ENCODE results near the gene COQ10B.
"Not testable (repeated sequence)": the region's sequence is repeated elsewhere in the genome, so short reads cannot be mapped to it uniquely, and the experiment has no call there.

Gene COQ10B

DNA sequence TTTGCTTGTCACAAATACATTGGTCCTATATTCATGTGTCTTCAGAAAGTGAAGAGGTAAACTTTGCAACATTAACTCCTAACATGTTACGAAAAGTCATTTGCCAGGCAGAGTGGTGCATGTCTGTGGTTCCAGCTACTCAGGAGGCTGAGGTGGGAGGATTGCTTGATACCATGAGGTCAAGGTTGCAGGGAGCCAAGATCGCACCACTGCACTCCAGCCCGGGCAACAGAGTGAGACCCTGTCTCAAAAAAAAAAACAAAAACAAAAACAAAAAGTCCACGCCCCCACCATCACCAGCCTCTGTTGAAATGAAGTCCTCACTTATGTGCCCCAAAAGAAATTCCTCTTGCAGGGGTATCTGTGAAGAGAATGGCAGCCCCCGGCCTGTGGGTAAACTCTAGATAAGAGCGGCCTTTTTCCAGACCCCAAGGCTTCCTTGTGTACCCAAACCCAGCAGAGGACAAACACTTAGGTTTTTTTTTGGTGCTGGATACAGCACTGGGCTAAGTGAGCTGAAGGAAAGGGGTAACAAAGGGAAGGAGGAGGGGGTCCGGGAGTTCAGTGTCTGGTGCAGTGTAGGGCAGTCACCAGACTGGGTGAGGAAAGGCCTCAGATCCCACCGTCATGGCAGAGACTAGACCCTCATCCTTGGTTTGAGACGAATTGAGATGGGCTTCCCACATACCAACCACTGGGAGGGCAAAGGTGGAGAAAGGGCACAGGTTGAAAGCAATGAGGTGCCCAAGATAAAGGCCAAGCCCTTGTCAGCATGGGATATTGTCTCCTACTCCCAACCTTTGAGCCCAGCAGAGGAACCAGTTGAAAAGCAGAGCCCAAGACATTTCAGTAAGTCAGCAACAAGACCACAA is 27.0 kb downstream of the COQ10B start:
- ATAC-seq: no peak
- peaks cover 62% of the 10 kb centered on the region for H3K36me3 Mint-ChIP-seq
- no peak overlapping the region for H3K4me3 Mint-ChIP-seq
- H3K4me1 Mint-ChIP-seq: no peaks in the 10 kb centered on the region
- peaks cover 3% of the 10 kb centered on the region for H3K9me3 Mint-ChIP-seq
- no peaks in the 10 kb centered on the region for H3K27me3 Mint-ChIP-seq
- H3K27ac Mint-ChIP-seq: no peak overlapping the region

DNA sequence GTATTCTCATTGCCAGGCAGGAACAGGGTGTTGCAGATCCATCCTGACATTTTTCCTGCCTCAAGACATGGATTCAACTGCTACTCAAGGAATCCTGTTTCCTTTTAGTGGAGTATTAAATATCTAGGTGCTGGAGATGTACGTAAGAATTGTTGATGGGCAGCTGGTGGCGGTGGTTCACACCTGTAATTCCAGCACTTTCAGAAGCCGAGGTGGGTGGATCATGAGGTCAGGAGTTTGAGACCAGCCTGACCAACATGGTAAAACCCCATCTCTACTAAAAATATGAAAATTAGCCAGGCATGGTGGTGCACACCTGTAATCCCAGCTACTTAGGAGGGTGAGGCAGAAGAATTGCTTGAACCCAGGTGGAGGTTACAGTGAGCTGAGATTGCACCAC is 30.9 kb downstream of the COQ10B start:
- H3K27me3 Mint-ChIP-seq, H3K4me3 Mint-ChIP-seq, ATAC-seq, H3K4me1 Mint-ChIP-seq, H3K27ac Mint-ChIP-seq, H3K9me3 Mint-ChIP-seq: not testable (repeated sequence)
- H3K36me3 Mint-ChIP-seq: peaks cover 70% of the 10 kb centered on the region

DNA sequence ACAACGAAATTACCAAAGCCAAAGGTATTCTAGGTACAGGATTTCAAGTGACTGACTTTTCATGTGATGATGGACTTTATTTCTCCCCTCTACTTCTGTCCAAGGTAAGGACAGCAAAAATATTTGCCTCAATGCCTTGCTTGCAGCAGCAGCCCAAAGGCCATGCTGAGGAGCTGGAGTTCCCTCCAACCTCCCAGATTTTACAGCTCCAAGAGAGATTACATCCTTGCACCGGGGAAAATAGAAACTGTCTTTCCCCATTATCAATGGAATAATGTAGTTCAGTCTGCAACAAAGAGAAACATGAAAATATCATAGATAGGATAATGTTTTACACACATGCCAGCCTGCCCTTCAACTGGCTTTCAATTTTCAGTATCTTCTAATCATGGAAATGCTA is 32.8 kb downstream of the COQ10B start:
- H3K36me3 Mint-ChIP-seq: peaks cover 68% of the 10 kb centered on the region
- no peaks in the 10 kb centered on the region for H3K27me3 Mint-ChIP-seq
- H3K4me3 Mint-ChIP-seq: no peak overlapping the region
- H3K4me1 Mint-ChIP-seq: no peaks in the 10 kb centered on the region
- no peak for ATAC-seq
- H3K27ac Mint-ChIP-seq: no peak overlapping the region
- peaks cover 3% of the 10 kb centered on the region for H3K9me3 Mint-ChIP-seq

DNA sequence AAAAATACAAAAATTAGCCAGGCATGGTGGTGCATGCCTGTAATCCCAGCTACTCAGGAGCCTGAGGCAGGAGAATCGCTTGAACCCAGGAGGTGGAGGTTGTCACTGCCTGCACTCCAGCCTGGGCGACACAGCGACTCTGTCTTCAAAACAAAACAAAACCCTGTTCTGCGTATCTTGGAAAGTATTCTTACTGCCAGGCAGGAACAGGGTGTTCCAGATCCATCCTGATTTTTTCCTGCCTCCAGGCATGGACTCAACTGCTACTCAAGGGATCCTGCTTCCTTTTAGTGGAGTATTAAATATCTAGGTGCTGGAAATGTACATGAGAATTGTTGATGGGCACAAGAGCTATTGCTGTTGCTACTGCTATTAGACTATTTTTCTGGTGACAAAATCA is 34.0 kb downstream of the COQ10B start:
- no peaks in the 10 kb centered on the region for H3K27me3 Mint-ChIP-seq
- peaks cover 72% of the 10 kb centered on the region for H3K36me3 Mint-ChIP-seq
- no peak overlapping the region for H3K27ac Mint-ChIP-seq
- no peaks in the 10 kb centered on the region for H3K4me1 Mint-ChIP-seq
- H3K4me3 Mint-ChIP-seq: no peak overlapping the region
- peaks cover 3% of the 10 kb centered on the region for H3K9me3 Mint-ChIP-seq
- ATAC-seq: no peak

DNA sequence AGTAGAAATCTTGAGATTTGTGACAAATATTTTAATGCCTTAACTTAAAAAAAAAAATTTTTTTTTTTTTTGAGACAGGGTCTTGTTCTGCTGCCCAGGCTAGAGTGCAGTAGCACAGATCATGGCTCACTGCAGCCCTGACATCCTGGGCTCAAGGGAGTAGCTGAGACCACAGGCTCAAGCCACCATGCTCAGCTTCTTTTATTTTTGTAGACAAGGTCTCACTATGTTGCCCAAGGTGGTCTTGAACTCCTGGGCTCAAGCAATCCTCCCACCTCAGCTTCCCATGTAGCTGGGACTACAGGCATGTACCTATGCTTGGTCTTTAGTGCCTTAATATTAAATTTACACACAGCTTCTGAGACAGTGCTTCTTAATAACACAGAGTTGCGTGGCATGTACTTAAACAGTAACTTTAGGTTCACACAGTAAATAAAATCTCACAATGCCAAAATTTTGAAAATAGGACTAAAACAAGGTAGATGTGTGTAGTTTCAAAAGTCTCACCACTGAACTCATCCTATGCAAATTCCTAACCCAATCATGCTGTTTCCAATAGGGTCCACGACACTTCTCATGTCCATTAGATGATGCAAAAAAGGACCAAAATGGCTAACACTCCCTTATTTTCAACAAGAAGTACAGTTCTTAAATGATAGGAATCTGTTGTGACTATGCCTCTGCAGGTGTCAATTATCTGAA is 42.2 kb downstream of the COQ10B start:
- Mint-ChIP-seq H3K4me3 (no peak overlapping the region), H3K27me3 (no peaks in the 10 kb centered on the region), H3K36me3 (peaks cover 44% of the 10 kb centered on the region), H3K4me1 (peaks cover 15% of the 10 kb centered on the region), H3K9me3 (no peaks in the 10 kb centered on the region), H3K27ac (no peak overlapping the region)
- ATAC-seq: no peak

DNA sequence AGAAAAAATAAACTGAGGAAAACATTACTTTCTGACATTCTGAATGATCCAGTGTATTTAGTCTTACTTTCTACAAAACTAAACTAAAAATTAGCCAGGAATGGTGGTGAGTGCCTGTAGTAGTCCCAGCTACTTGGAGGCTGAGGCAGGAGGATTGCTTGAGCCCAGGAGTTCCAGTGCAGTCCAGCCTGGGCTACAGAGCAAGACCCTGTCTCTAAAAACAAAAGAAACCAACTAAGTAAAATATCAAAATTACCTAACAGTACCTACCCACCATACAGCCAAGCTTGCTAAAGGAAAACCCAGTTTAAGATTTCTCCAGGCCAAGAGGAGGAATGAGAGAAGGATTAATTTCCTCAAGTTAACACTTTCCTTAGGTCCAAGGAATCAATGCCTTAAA is 43.3 kb downstream of the COQ10B start:
- Mint-ChIP-seq H3K9me3 (no peaks in the 10 kb centered on the region), H3K27me3 (no peaks in the 10 kb centered on the region), H3K4me3 (no peak overlapping the region), H3K27ac (peak overlapping the region; percentile 93), H3K36me3 (peaks cover 48% of the 10 kb centered on the region), H3K4me1 (peaks cover 25% of the 10 kb centered on the region)
- no peak for ATAC-seq

DNA sequence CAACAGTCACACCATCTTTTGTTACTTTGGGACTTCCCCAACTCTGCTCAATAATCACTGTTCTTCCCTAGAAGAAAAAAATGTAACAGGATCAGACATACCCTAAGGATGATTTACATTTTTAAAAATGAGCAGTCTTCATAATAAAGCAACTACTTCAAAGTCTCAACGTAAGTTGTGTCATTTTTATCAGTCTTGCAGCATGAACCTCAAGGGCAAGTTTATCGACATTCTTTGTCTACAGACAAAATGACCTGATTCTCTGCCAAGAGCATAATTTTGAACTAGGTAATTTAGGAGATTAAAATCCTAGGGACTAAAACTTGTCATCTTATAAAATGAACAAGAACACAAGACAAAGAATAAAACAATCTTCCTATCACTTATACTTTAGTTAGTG is 44.0 kb downstream of the COQ10B start:
- Mint-ChIP-seq H3K4me1 (peaks cover 29% of the 10 kb centered on the region), H3K4me3 (peak overlapping the region; percentile 86)

DNA sequence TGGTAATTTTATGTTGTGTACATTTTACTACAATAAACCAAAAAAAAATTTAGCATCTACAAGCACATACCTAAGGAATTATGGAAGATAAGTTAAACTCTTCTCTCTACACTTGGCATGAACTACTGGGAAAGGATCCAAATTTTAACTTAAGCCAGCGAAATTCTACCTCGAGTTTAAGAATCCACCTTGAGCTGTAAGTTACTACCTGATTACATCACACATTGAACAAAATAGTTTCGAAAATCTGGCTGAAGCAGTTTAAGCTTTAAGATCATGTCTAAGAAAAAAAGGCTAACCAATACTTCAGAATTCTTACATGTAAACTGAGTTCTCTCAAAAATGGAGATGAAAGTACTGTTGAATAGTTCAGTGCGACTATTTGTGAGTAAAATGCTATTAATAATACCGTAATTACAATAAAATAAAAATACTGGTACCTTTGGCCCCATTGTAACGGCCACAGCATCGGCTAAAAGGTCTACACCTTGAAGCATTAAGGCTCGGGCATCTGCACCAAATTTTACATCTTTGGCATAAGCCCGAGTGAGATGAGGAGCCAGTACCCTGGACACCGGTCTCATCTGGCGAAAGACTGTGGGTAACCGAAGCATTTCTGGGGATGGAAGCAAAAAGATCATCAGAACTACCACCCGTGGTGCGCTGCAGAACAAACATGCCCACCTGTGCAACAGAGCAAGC is 45.0 kb downstream of the COQ10B start:
- Mint-ChIP-seq H3K36me3 (peaks cover 50% of the 10 kb centered on the region), H3K4me3 (peak overlapping the region; percentile 86), H3K27ac (peak overlapping the region; percentile 93), H3K4me1 (peaks cover 32% of the 10 kb centered on the region), H3K9me3 (no peaks in the 10 kb centered on the region), H3K27me3 (no peaks in the 10 kb centered on the region)
- no peak for ATAC-seq

More for the DNA sequence above, 44.0 kb downstream of the COQ10B start:
- Mint-ChIP-seq H3K9me3 (no peaks in the 10 kb centered on the region), H3K36me3 (peaks cover 55% of the 10 kb centered on the region), H3K27ac (peak overlapping the region; percentile 93), H3K27me3 (no peaks in the 10 kb centered on the region)
- ATAC-seq: no peak

DNA sequence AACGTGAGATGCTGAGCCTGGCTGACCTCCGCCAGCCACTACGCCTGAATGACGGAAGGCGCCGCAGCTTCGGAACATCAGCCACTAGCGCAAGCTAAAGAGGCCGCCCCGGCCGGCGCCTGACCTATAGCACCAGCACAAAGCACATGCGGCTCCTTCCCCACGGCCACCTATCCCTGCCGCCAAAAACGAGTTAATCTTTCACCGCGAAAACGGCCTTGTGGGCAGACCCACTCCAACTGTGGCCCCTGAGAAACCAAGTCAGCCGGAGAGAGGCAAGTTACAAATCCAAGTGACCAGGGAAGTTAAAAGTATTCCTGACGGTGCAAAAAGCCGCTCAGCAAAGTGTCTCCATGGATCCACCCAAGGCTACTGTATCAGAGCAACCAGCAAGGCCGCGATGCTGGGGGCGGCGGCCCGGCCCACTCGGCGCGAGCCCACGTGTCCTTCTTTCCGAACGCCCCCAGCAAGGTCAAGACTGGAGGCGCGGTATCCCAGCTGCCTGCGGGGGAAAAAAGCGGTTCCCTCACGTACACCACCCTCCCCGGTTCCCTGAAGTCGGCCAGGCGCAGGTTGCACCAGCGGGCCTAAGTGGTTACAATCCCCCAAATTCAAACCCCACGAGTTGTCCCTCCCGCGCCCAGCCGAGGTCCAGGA is 45.7 kb downstream of the COQ10B start:
- peaks cover 54% of the 10 kb centered on the region for H3K36me3 Mint-ChIP-seq
- H3K9me3 Mint-ChIP-seq: no peaks in the 10 kb centered on the region
- peak overlapping the region; percentile 86 for H3K4me3 Mint-ChIP-seq
- H3K27ac Mint-ChIP-seq: peak overlapping the region; percentile 93
- H3K27me3 Mint-ChIP-seq: no peaks in the 10 kb centered on the region
- H3K4me1 Mint-ChIP-seq: peaks cover 36% of the 10 kb centered on the region
- peak; percentile 15 for ATAC-seq

DNA sequence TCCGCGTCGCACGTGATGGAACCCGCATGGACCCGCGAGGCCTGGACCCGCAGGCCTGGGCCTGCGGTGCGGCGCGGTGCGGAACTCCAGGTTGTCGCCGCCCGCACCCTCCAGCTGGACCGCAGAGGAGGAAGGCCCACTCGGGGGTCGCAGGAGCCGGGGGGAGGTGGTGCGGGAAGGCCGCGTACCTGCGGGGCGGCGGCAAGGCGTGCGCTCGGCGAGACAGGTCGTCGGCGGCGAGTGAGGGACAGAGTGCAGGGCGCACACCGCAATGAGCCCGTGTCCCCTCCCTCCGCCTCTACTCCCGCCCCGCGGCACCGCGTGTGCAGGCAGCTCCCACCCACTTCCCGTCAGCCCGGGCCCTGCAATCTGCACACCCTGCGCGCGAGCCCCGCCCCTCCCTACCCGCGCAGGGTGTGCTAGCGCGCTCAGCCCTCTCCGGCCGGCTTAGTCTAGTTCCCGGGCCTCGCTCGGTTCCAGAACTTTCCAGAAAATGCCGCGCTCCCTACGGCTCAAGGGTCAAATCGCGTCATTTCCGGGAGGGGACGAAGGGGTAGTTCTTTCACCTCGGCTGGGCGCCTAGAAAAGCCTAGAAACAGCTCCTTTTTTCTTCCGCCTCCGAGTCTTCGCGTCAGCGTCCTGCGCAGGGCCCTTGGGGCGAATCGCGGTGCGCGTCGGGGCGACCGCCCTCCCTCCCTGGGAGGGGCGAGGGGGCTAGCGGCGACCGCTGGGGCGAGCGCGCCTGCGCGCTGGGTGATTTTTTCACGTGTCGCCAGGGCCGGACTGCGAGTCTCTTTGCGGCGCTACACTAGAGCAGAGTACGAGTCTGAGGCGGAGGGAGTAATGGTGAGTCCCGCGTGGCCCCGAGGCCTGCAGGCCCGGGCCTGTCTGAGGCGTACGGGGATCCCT is 46.5 kb downstream of the COQ10B start, which contains the start of the genes HSPD1 and HSPE1:
HSPD1 (minus strand) TSS at position 247 of the 909 bp plus-strand sequence. CDS start 992 bp downstream, outside the sequence.
HSPE1 (plus strand) TSS at position 786 of the 909 bp plus-strand sequence; CDS start at position 844, 58 bp downstream.
- Mint-ChIP-seq H3K4me1 (peaks cover 39% of the 10 kb centered on the region), H3K36me3 (peaks cover 57% of the 10 kb centered on the region), H3K27me3 (no peaks in the 10 kb centered on the region), H3K27ac (peak within 1 kb of the TSS; percentile 93), H3K9me3 (no peaks in the 10 kb centered on the region), H3K4me3 (peak within 1 kb of the TSS; percentile 86)
- peak; percentile 96 for ATAC-seq

DNA sequence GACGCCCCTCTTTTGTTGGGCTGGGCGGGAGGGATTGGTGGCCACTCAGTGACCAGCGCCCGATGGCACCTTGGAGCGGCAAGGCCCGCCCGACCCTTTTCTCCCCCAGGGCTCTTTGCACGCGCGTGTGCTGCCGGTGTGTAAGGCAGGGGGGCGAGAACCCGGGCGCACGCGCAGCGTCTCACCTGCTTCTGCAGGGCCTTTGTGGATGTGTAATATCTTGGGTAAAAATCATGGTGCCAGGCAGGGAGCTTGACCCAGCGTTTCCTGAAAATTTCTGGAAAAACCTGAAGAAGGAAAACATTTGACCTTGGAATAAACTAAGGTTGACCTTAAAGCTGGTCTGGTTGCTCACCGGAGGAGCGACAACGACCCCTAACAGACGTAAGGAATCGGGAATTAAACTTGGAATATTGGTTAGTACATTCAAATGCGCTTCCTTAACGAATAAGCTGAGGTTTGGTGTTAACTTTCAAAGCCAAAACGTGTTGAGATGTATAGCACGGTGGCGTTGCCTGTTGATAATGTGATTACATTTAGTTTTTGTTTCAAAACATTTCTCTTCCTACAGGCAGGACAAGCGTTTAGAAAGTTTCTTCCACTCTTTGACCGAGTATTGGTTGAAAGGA is 47.3 kb downstream of the COQ10B start:
- no peaks in the 10 kb centered on the region for H3K9me3 Mint-ChIP-seq
- peak; percentile 39 for ATAC-seq
- H3K4me3 Mint-ChIP-seq: peak overlapping the region; percentile 86
- H3K4me1 Mint-ChIP-seq: peaks cover 39% of the 10 kb centered on the region
- no peaks in the 10 kb centered on the region for H3K27me3 Mint-ChIP-seq
- H3K36me3 Mint-ChIP-seq: peaks cover 55% of the 10 kb centered on the region
- peak overlapping the region; percentile 93 for H3K27ac Mint-ChIP-seq

DNA sequence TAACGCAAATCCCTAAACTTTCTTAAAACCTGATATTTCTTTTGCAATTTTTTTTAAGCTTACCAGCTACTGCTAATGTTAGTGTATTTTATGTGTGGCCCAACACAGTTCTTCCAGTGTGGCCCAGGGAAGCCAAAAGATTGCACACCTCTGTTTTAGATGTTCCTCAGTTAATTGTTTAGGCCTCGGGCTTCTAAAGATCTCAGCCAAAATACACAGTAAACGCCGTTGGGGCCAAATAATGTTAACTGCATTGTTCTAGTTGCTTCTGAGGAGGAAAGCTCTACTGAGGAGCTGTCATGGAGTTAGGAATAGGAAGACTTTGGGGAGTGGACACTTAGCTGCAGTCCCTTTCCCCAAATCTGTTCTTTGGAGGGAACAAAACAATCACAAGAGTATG is 48.8 kb downstream of the COQ10B start:
- Mint-ChIP-seq H3K27me3 (no peaks in the 10 kb centered on the region), H3K4me3 (peak overlapping the region; percentile 86), H3K27ac (peak overlapping the region; percentile 93), H3K36me3 (peaks cover 45% of the 10 kb centered on the region), H3K4me1 (peaks cover 35% of the 10 kb centered on the region), H3K9me3 (no peaks in the 10 kb centered on the region)
- ATAC-seq: no peak

DNA sequence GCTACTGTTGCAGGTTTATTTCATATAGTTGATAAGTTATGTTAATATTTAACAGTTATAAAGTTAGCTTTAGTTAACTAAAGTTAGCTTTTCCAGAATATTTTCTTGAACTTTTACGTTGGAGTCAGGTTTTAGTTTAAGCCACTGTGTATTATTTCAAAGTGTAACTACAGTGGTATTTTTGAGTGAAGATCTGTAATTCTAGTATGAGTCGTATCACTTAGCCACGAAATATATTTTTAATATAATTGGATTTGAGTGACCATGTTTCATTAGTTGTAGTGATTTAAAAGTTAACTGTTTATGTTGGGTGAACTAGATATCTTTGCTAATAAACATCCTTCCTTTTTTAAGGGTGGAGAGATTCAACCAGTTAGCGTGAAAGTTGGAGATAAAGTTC is 49.3 kb downstream of the COQ10B start:
- H3K27me3 Mint-ChIP-seq: no peaks in the 10 kb centered on the region
- peaks cover 30% of the 10 kb centered on the region for H3K4me1 Mint-ChIP-seq
- no peak overlapping the region for H3K4me3 Mint-ChIP-seq
- no peak for ATAC-seq
- no peaks in the 10 kb centered on the region for H3K9me3 Mint-ChIP-seq
- peaks cover 40% of the 10 kb centered on the region for H3K36me3 Mint-ChIP-seq
- H3K27ac Mint-ChIP-seq: peak overlapping the region; percentile 93
